Measurements from ENCODE around the gene DRAP1.

GRCh38 chr11:65886826-65887722 is 32.2 kb upstream of the DRAP1 start:
- TF ChIP-seq, protein P1, sequence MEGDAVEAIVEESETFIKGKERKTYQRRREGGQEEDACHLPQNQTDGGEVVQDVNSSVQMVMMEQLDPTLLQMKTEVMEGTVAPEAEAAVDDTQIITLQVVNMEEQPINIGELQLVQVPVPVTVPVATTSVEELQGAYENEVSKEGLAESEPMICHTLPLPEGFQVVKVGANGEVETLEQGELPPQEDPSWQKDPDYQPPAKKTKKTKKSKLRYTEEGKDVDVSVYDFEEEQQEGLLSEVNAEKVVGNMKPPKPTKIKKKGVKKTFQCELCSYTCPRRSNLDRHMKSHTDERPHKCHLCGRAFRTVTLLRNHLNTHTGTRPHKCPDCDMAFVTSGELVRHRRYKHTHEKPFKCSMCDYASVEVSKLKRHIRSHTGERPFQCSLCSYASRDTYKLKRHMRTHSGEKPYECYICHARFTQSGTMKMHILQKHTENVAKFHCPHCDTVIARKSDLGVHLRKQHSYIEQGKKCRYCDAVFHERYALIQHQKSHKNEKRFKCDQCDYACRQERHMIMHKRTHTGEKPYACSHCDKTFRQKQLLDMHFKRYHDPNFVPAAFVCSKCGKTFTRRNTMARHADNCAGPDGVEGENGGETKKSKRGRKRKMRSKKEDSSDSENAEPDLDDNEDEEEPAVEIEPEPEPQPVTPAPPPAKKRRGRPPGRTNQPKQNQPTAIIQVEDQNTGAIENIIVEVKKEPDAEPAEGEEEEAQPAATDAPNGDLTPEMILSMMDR (IDR thresholded peaks at IDR 0.05) = no peak
- TF ChIP-seq POLR2A (IDR thresholded peaks at IDR 0.05) (no peak), POLR2AphosphoS5 (IDR thresholded peaks at IDR 0.05; ENCODE audit: insufficient read depth in 1 of 2, low read depth in 1 of 2) (no peak)
